Measurements from ENCODE around the gene SNU13. TPM values are rescaled to one million over a fixed set of nuclear protein-coding genes. Genes with fewer than 3 reads are reported as not detected.
"Not testable (repeated sequence)": the region's sequence is repeated elsewhere in the genome, so short reads cannot be mapped to it uniquely, and the experiment has no call there.

SNU13 gene
- total RNA-seq, 1 experiment from 2014 or later = 133 TPM

- H3K4me3 ChIP-seq = no peak overlapping the region
- H3K4me1 ChIP-seq = peaks cover 2% of the 10 kb centered on the region; the same call in 1 of the 2 replicates
- DNase-seq = no peak
- H3K36me3 ChIP-seq = peaks cover 48% of the 10 kb centered on the region
- no peaks in the 10 kb centered on the region for H3K9me3 ChIP-seq (replicated peaks)
- H3K27me3 ChIP-seq = no peaks in the 10 kb centered on the region
- no peak overlapping the region for H3K27ac ChIP-seq
These were observed 24.2 kb downstream of the SNU13 start for GRCh38 chr22:41664490-41664889.

DNA sequence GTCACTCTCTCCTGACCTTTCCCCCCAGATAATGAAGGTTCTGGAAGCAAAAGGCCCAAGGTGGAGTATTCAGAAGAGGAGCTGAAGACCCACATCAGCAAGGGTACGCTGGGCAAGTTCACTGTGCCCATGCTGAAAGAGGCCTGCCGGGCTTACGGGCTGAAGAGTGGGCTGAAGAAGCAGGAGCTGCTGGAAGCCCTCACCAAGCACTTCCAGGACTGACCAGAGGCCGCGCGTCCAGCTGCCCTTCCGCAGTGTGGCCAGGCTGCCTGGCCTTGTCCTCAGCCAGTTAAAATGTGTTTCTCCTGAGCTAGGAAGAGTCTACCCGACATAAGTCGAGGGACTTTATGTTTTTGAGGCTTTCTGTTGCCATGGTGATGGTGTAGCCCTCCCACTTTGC lies 25.1 kb downstream of the SNU13 start:
- peaks cover 55% of the 10 kb centered on the region for H3K36me3 ChIP-seq
- not testable (repeated sequence) for DNase-seq; H3K27me3 ChIP-seq; H3K9me3 ChIP-seq (replicated peaks); H3K27ac ChIP-seq; H3K4me3 ChIP-seq; H3K4me1 ChIP-seq

DNA sequence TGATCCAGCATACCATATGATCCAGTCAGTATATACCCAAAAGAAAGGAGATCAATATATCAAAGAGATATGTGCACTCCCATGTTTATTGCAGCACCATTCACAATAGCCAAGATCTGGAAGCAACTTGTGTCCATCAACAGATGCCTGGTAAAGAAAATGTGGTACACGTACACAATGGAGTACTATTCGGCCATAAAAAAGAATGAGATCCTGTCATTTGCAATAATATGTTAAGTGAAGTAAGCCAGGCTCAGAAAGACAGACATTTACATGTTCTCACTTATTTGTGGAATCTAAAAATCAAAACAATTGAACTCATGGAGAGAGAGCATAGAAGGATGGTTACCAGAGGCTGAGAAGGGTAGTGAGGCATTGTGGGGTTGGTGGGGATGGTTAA lies 27.0 kb downstream of the SNU13 start:
- Histone ChIP-seq H3K27me3 (no peaks in the 10 kb centered on the region), H3K36me3 (peaks cover 71% of the 10 kb centered on the region), H3K4me1 (no peaks in the 10 kb centered on the region), H3K4me3 (no peak overlapping the region), H3K27ac (no peak overlapping the region), H3K9me3 (replicated peaks) (no peaks in the 10 kb centered on the region)
- DNase-seq = no peak

- no peak overlapping the region for H3K27ac ChIP-seq
- no peak for DNase-seq
- H3K27me3 ChIP-seq = no peaks in the 10 kb centered on the region
- H3K9me3 ChIP-seq (replicated peaks) = no peaks in the 10 kb centered on the region
- H3K4me1 ChIP-seq = no peaks in the 10 kb centered on the region
- H3K36me3 ChIP-seq = peaks cover 75% of the 10 kb centered on the region
- no peak overlapping the region for H3K4me3 ChIP-seq
These were observed 27.6 kb downstream of the SNU13 start for GRCh38 chr22:41661088-41661487.

- H3K27ac ChIP-seq = no peak overlapping the region
- no peaks in the 10 kb centered on the region for H3K4me1 ChIP-seq
- no peak overlapping the region for H3K4me3 ChIP-seq
- H3K9me3 ChIP-seq (replicated peaks) = no peaks in the 10 kb centered on the region
- H3K27me3 ChIP-seq = no peaks in the 10 kb centered on the region
- H3K36me3 ChIP-seq = peaks cover 82% of the 10 kb centered on the region
- no peak for DNase-seq
These were observed 28.3 kb downstream of the SNU13 start for GRCh38 chr22:41660416-41660815.

DNA sequence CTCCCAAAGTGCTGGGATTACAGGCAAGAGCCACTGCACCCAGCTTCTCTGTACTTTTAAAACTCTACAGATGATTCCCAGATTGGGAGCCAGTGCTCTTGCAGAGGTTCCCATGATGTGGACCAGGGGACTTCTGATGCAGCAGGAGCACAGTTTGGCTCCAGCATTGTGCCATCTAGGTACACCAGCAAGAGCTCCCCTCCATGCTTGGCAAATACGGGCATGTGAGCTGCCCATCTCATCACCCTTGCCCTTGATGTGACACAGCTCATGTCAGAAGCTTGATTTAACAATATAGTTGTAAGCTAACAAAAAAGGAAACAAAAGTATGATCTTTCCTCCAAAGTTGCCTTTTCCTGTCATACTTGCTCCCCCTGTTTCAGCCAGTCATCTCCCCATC lies 28.7 kb downstream of the SNU13 start:
- Histone ChIP-seq H3K4me3 (no peak overlapping the region), H3K9me3 (replicated peaks) (no peaks in the 10 kb centered on the region), H3K4me1 (no peaks in the 10 kb centered on the region), H3K36me3 (peaks cover 82% of the 10 kb centered on the region), H3K27ac (no peak overlapping the region), H3K27me3 (no peaks in the 10 kb centered on the region)
- DNase-seq = no peak

DNA sequence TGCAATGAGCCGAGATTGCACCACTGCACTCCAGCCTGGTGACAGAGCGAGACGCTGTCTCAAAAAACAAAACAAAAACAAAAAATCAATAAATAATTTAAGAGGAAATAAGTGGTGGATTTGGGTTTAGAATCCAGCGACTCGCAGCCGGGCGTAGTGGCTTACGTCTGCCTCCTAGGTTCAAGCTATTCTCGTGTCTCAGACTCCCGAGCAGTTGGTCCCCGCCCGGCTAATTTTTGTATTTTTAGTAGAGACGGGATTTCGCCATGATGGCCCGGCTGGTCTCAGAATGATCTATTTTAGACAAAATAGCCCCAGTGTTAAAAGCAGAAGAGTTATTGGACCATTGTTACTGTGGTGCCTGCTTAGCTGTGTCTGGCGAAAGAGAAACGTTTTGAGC lies 29.8 kb downstream of the SNU13 start:
- Histone ChIP-seq H3K36me3 (peaks cover 86% of the 10 kb centered on the region), H3K4me1 (no peaks in the 10 kb centered on the region), H3K9me3 (replicated peaks) (no peaks in the 10 kb centered on the region), H3K27me3 (no peaks in the 10 kb centered on the region), H3K27ac (no peak overlapping the region), H3K4me3 (no peak overlapping the region)
- DNase-seq = no peak

- no peak overlapping the region for H3K27ac ChIP-seq
These were observed 31.0 kb downstream of the SNU13 start for GRCh38 chr22:41657709-41658108.

GRCh38 chr22:41656556-41656955 lies 32.1 kb downstream of the SNU13 start:
- Histone ChIP-seq H3K4me1 (no peaks in the 10 kb centered on the region), H3K27me3 (no peaks in the 10 kb centered on the region), H3K36me3 (peaks cover 86% of the 10 kb centered on the region), H3K9me3 (replicated peaks) (no peaks in the 10 kb centered on the region), H3K4me3 (no peak overlapping the region), H3K27ac (no peak overlapping the region)
- no peak for DNase-seq

More at GRCh38 chr22:41657709-41658108, 31.0 kb downstream of the SNU13 start:
- Histone ChIP-seq H3K27me3 (no peaks in the 10 kb centered on the region), H3K36me3 (peaks cover 86% of the 10 kb centered on the region), H3K4me3 (no peak overlapping the region), H3K4me1 (no peaks in the 10 kb centered on the region), H3K9me3 (replicated peaks) (no peaks in the 10 kb centered on the region)
- no peak for DNase-seq

- DNase-seq = no peak
- Histone ChIP-seq H3K4me3 (no peak overlapping the region), H3K9me3 (replicated peaks) (no peaks in the 10 kb centered on the region), H3K27me3 (no peaks in the 10 kb centered on the region), H3K27ac (no peak overlapping the region), H3K36me3 (peaks cover 83% of the 10 kb centered on the region), H3K4me1 (no peaks in the 10 kb centered on the region)
These were observed 34.3 kb downstream of the SNU13 start for GRCh38 chr22:41654322-41654721.

GRCh38 chr22:41650821-41651220 lies 37.8 kb downstream of the SNU13 start:
- no peaks in the 10 kb centered on the region for H3K4me1 ChIP-seq
- DNase-seq = no peak
- no peak overlapping the region for H3K27ac ChIP-seq
- H3K4me3 ChIP-seq = no peak overlapping the region
- no peaks in the 10 kb centered on the region for H3K27me3 ChIP-seq
- H3K36me3 ChIP-seq = peaks cover 83% of the 10 kb centered on the region
- no peaks in the 10 kb centered on the region for H3K9me3 ChIP-seq (replicated peaks)

DNA sequence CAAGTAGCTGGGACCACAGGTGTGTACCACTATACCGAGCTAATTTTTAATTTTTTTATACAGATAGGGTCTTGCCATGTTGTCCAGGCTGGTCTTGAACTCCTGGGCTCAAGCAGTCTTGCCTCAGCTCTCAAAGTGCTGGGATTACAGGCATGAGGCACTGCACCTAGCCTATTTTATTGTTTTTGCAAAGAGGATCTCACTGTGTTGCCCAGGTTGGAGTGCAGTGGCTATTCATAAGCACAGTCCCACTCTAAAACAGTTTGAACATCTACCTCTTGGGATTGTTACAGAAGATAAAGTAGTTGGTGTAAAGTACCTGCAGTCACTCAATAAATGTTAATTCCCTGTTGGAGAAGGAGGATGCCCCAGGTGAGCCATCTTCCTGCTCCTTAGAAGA lies 38.4 kb downstream of the SNU13 start:
- peaks cover 82% of the 10 kb centered on the region for H3K36me3 ChIP-seq
- no peak overlapping the region for H3K4me3 ChIP-seq
- DNase-seq = no peak
- H3K27ac ChIP-seq = no peak overlapping the region
- no peaks in the 10 kb centered on the region for H3K4me1 ChIP-seq
- no peaks in the 10 kb centered on the region for H3K9me3 ChIP-seq (replicated peaks)
- H3K27me3 ChIP-seq = no peaks in the 10 kb centered on the region

GRCh38 chr22:41648432-41648831 lies 40.2 kb downstream of the SNU13 start:
- H3K36me3 ChIP-seq = peaks cover 74% of the 10 kb centered on the region

GRCh38 chr22:41647771-41648170 lies 40.9 kb downstream of the SNU13 start:
- no peaks in the 10 kb centered on the region for H3K27me3 ChIP-seq
- no peak for DNase-seq
- H3K4me1 ChIP-seq = no peaks in the 10 kb centered on the region
- H3K9me3 ChIP-seq (replicated peaks) = no peaks in the 10 kb centered on the region
- H3K27ac ChIP-seq = no peak overlapping the region
- H3K36me3 ChIP-seq = peaks cover 79% of the 10 kb centered on the region
- H3K4me3 ChIP-seq = no peak overlapping the region

More at GRCh38 chr22:41648432-41648831, 40.2 kb downstream of the SNU13 start:
- Histone ChIP-seq H3K27me3 (no peaks in the 10 kb centered on the region), H3K4me1 (no peaks in the 10 kb centered on the region), H3K27ac (no peak overlapping the region), H3K9me3 (replicated peaks) (no peaks in the 10 kb centered on the region), H3K4me3 (no peak overlapping the region)
- DNase-seq = no peak

DNA sequence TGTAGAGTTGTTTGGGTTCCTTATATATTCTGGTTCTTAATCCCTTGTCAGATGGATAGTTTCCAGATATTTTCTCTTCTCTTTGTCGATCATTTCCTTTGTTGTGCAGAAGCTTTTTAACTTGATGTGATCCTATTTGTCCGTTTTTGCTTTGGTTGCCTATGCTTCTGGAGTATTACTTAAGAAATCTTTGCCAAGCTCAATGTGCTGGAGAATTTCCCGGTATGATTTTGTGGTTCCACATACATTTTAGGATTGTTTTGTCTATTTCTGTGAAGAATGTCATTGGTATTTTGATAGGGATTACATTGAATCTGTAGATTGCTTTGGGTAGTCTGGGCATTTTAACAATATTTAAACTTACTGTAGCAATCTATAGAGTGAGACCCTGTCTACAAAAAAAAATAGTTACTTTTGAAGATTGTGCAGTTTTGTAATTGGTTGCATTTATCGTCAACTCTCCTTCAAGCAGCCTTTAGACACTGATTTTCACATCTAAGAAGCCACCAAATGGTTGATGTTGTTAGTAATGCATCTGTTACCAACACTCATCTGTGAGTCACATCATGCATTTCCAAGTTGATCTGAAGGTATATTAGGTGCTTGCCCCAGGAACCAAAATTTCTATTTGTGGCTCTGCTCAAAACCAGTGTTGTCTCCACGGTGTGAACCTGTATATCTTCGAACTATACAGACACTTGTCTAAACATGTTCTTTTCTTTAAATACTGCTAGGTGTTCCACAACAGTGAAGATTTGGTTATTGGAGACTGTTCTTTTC lies 46.1 kb downstream of the SNU13 start:
- no peak for DNase-seq
- H3K36me3 ChIP-seq = peaks cover 83% of the 10 kb centered on the region
- no peaks in the 10 kb centered on the region for H3K4me1 ChIP-seq
- H3K4me3 ChIP-seq = no peak overlapping the region
- H3K9me3 ChIP-seq (replicated peaks) = no peaks in the 10 kb centered on the region
- no peaks in the 10 kb centered on the region for H3K27me3 ChIP-seq
- no peak overlapping the region for H3K27ac ChIP-seq

- H3K4me1 ChIP-seq = no peaks in the 10 kb centered on the region
- no peak overlapping the region for H3K27ac ChIP-seq
- no peaks in the 10 kb centered on the region for H3K27me3 ChIP-seq
- no peak for DNase-seq
- no peaks in the 10 kb centered on the region for H3K9me3 ChIP-seq (replicated peaks)
- H3K36me3 ChIP-seq = peaks cover 84% of the 10 kb centered on the region
- no peak overlapping the region for H3K4me3 ChIP-seq
These were observed 46.8 kb downstream of the SNU13 start for GRCh38 chr22:41641854-41642253.
